MCF 10A (cell line): ENCODE data around the gene CD248. TPM values are rescaled to one million over a fixed set of nuclear protein-coding genes. Genes with fewer than 3 reads are reported as not detected.

Source experiments
- BruUV-seq: library from RNA; stranded (reverse); fragments of 400-500 nt; replicated peaks from 2 replicates; lab custom pipeline; 2021; lab: Mats Ljungman, UMichigan
- CTCF ChIA-PET: fragments of 300-600 bp; sonication (Branson Sonifier 250); formaldehyde crosslinking; extraction: SDS; loops from one replicate; lab custom pipeline; 2021; ENCODE audit warnings: antibody characterized with exemption, inconsistent platforms; lab: Yijun Ruan, JAX
- POLR2A ChIA-PET: fragments of 300-600, 350-650 bp; sonication (Branson Sonifier 250); formaldehyde crosslinking; extraction: SDS; loops from one replicate; lab custom pipeline; 2020; ENCODE audit warnings: antibody characterized with exemption, inconsistent platforms; lab: Yijun Ruan, JAX
- DNase-seq: peaks from one replicate; pipeline ENCODE4 v3.0.0-alpha.2; 2018; ENCODE audit not compliant: unreplicated experiment
- H3K27ac Mint-ChIP-seq: one replicate; pipeline ENCODE4 v1.8.0; 2022; ENCODE audit warnings: mild to moderate bottlenecking, low read depth, mixed read lengths; ENCODE audit not compliant: unreplicated experiment
- H3K27me3 Mint-ChIP-seq: one replicate; pipeline ENCODE4 v1.8.0; 2022; ENCODE audit warnings: mixed read lengths; ENCODE audit not compliant: insufficient read depth, unreplicated experiment
- H3K36me3 Mint-ChIP-seq: one replicate; pipeline ENCODE4 v1.8.0; 2022; ENCODE audit warnings: mild to moderate bottlenecking, moderate library complexity, mixed read lengths; ENCODE audit not compliant: insufficient read depth, unreplicated experiment
- H3K4me1 Mint-ChIP-seq: one replicate; pipeline ENCODE4 v1.8.0; 2022; ENCODE audit warnings: mixed read lengths; ENCODE audit not compliant: insufficient read depth, unreplicated experiment
- H3K4me3 Mint-ChIP-seq: one replicate; pipeline ENCODE4 v1.8.0; 2022; ENCODE audit warnings: mild to moderate bottlenecking, moderate library complexity, mixed read lengths; ENCODE audit not compliant: unreplicated experiment
- H3K9me3 Mint-ChIP-seq: one replicate; pipeline ENCODE4 v1.8.0; 2022; ENCODE audit warnings: mixed read lengths; ENCODE audit not compliant: unreplicated experiment
- CTCF ChIP-seq: fragments of 200-600 bp; IDR thresholded peaks from one replicate; pipeline ENCODE4 v1.8.0; 2022; ENCODE audit warnings: antibody characterized with exemption, mild to moderate bottlenecking; ENCODE audit not compliant: unreplicated experiment
- intact Hi-C: fragments of 100-400 bp; cut with micrococcal nuclease; formaldehyde crosslinking; loops from 2 replicates; pipeline ENCODE4 v1.14.1; 2022
- total RNA-seq: library from RNA; stranded (reverse); gene quantifications from 2 replicates; pipeline ENCODE4 v1.2.3, GENCODE V29; 2022

Gene CD248
- total RNA-seq, 1 experiment from 2014 or later: not detected

GRCh38 chr11:66294626-66295620, 21.9 kb downstream of the CD248 start:
- Mint-ChIP-seq H3K9me3 (no peaks in the 10 kb centered on the region), H3K27ac (no peak overlapping the region), H3K27me3 (peaks cover 13% of the 10 kb centered on the region), H3K36me3 (no peaks in the 10 kb centered on the region), H3K4me1 (peaks cover 11% of the 10 kb centered on the region), H3K4me3 (no peak overlapping the region)
- DNase-seq: no peak
- intact Hi-C loops: no loop called here
- no TSS peak for BruUV-seq
- POLR2A ChIA-PET: no interaction called here
- TF ChIP-seq CTCF: no peak
- CTCF ChIA-PET: interaction anchor here (0.7 kb wide), 2 partner anchors 12 to 73 kb away, joined by 3 to 4 read pairs; no protein-coding TSS in a partner anchor

GRCh38 chr11:66293777-66294625, 22.8 kb downstream of the CD248 start:
- no peak overlapping the region for H3K4me3 Mint-ChIP-seq
- intact Hi-C loops: no loop called here
- ChIA-PET POLR2A (no interaction called here), CTCF (interaction anchor here (0.7 kb wide), 1 partner anchor 72 kb away, joined by 4 read pairs; no protein-coding TSS in a partner anchor)
- peaks cover 12% of the 10 kb centered on the region for H3K4me1 Mint-ChIP-seq
- peaks cover 13% of the 10 kb centered on the region for H3K27me3 Mint-ChIP-seq
- no peak for TF ChIP-seq CTCF
- BruUV-seq: no TSS peak
- no peaks in the 10 kb centered on the region for H3K9me3 Mint-ChIP-seq
- no peak overlapping the region for H3K27ac Mint-ChIP-seq
- peaks cover 4% of the 10 kb centered on the region for H3K36me3 Mint-ChIP-seq
- DNase-seq: no peak

- BruUV-seq: no TSS peak
These were observed 23.5 kb downstream of the CD248 start for GRCh38 chr11:66293352-66293751.

More at GRCh38 chr11:66293352-66293751, 23.5 kb downstream of the CD248 start:
- TF ChIP-seq CTCF: no peak
- ChIA-PET CTCF (no interaction called here), POLR2A (no interaction called here)
- DNase-seq: no peak
- H3K9me3 Mint-ChIP-seq: no peaks in the 10 kb centered on the region
- intact Hi-C loops: no loop called here
- no peak overlapping the region for H3K4me3 Mint-ChIP-seq
- H3K27ac Mint-ChIP-seq: no peak overlapping the region
- H3K4me1 Mint-ChIP-seq: peaks cover 12% of the 10 kb centered on the region
- peaks cover 13% of the 10 kb centered on the region for H3K27me3 Mint-ChIP-seq
- peaks cover 7% of the 10 kb centered on the region for H3K36me3 Mint-ChIP-seq
